Measurements from ENCODE around the gene PSPC1.

PSPC1 gene

GRCh38 chr13:19673473-19674430 is 109.0 kb downstream of the PSPC1 start:
- no peak for DNase-seq (ENCODE audit: low read depth in 2 of 2)

DNA sequence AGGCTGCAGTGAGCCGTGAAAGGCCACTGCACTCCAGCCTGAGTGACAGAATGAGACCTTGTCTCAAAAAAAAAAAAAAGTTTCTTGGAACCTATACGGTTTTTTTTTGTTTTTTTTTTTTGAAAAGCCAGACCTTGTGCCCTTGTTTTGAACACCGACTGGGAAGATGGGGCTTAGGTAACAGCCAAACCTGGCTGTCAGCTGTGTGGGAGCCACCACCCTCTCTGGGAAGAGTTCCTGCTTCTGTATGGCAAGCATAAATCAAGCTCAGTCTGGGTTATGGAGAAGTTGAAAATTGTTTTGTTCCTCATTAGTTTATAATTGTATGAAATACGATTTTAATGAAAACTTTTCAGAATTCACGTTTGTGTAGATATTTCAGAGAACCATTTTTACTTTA is 109.8 kb downstream of the PSPC1 start:
- no peak for DNase-seq (ENCODE audit: low read depth in 2 of 2)

DNA sequence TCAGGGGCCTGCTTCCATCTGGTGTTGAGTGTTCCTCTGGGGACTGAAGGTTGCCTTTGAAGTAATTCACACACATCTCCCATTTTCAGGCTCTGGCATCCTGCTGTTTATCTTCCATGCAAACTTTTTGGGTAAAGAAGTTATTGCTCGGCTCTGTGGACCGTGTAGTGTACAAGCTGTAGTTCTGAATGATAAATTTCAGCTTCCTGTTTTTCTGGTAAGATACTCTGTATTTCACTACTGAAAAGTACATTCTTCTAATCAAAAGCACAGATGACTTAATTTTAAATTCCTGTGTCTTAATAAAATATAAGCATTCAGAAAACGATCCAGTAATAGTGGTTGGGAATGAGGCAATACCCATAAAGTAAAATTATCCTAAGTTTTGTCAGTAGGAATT is 112.6 kb downstream of the PSPC1 start:
- no peak for DNase-seq (ENCODE audit: low read depth in 2 of 2)

DNA sequence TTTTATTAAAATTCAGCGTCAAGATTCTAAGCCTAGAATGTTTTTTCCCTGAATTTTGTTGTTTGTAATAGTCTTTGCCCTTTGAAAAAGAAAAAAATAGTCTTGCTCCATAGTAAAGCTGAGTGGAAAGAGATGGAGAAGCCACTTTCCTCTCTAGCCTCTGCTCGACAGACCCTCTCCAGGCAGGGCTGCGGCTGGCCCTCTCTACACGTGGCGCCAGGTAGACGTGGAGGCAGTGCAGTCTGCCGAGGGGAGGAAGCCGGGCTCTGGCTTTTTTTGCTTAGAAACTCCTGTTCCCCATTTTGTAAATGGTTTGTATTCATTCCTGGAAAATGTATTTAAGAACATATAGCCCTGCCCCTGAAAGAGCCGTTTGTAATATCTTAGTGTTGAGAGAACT is 114.0 kb downstream of the PSPC1 start:
- no peak for DNase-seq (ENCODE audit: low read depth in 2 of 2)

DNA sequence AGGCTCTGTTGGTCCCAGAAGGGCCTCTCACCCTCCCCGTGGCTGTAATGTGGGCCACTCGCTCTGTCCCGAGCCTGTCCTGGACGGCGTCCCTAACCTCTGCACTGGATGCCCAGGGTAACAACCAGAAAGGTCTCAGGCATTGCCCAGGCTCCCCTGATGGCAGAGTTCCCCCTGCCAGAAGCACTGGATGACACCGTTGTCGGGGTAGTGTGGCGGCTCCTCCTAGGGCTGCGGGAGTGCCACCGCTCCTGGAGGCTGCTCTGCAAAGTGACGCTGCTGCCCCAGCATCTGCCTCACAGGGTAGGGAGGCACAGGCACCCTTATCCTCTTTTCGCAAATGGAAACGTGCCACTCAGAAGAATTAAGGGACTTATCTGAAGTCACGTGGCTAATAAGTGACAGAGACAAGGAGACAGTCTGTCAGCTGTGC is 117.3 kb downstream of the PSPC1 start:
- no peak for DNase-seq (ENCODE audit: low read depth in 2 of 2)

- DNase-seq (ENCODE audit: low read depth in 2 of 2) = no peak
Measured at GRCh38 chr13:19664481-19665230, 118.1 kb downstream of the PSPC1 start.

- no peak for DNase-seq (ENCODE audit: low read depth in 2 of 2)
Measured at GRCh38 chr13:19663416-19663979, 119.2 kb downstream of the PSPC1 start.

GRCh38 chr13:19661561-19661960 is 121.2 kb downstream of the PSPC1 start:
- no peak for DNase-seq (ENCODE audit: low read depth in 2 of 2)

GRCh38 chr13:19661126-19661525 is 121.6 kb downstream of the PSPC1 start:
- DNase-seq (ENCODE audit: low read depth in 2 of 2) = no peak

DNA sequence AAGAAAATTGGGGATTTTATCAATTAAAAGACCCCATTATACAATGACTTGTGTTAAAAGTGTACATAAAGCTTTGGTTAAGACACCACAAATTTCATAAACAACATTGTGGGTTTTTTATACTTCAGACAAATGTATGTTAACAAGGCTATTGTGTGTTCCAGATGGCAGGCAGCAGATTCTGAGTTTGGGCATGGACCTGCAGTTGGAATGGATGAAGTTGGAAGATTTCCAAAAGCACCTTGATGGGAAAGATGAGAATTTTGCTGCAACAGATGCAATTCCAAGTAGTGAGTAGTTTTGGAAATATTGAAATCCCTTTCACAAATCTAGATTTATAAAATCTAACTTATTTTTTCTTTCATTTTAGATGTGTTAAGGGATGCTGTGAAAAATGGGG is 123.9 kb downstream of the PSPC1 start:
- DNase-seq (ENCODE audit: low read depth in 2 of 2) = no peak

GRCh38 chr13:19657872-19658591 is 124.7 kb downstream of the PSPC1 start:
- no peak for DNase-seq (ENCODE audit: low read depth in 2 of 2)

Data from stimulated activated CD4-positive, alpha-beta T cell treated with anti-CD3 and anti-CD28 coated beads, Interleukin-15, amount 100 ng/mL, for 48 hours (primary cell).